Sigmoid colon (tissue), 7 donors: ENCODE data around the gene ARID2. TPM values are rescaled to one million over a fixed set of nuclear protein-coding genes. Genes with fewer than 3 reads are reported as not detected.
A peak's percentile ranks its signal among the peaks of the same experiment; 100 is the strongest.

Source experiments
- DNase-seq: peaks from one replicate; pipeline ENCODE4 v3.0.0-alpha.2; 2019
- H3K27ac ChIP-seq, 4 donors: fragments of 200-600 bp; sonication (generic); one replicate each; pipeline ENCODE4 v1.5.1; 2016 to 2019; ENCODE audit warnings: mild to moderate bottlenecking in 1 of 4
- H3K27me3 ChIP-seq, 3 donors: fragments of 200-600 bp; sonication (generic); one replicate each; pipeline ENCODE4 v1.5.1; 2019; ENCODE audit warnings: mild to moderate bottlenecking in 1 of 3
- H3K36me3 ChIP-seq, 4 donors: fragments of 200-600 bp; sonication (generic); one replicate each; pipeline ENCODE4 v1.5.1; 2016 to 2019
- H3K4me1 ChIP-seq, 4 donors: fragments of 200-600 bp; sonication (generic); one replicate each; pipeline ENCODE4 v1.5.1; 2017 to 2019
- H3K4me3 ChIP-seq, 4 donors: fragments of 200-600 bp; sonication (generic); one replicate each; pipeline ENCODE4 v1.5.1; 2017 to 2019; ENCODE audit warnings: mild to moderate bottlenecking in 2 of 4, moderate library complexity in 1 of 4
- H3K9me3 ChIP-seq, 4 donors: fragments of 200-600 bp in 3 of 4; sonication (generic) in 3 of 4; one replicate each; pipeline versions ENCODE4 v1.5.1 to v1.6.1; 2013 to 2019
- CTCF ChIP-seq, 4 experiments: fragments of 450-650 bp in 3 of 4; fragments of 200-600 bp in 1 of 4; IDR thresholded peaks; one replicate each; pipeline ENCODE4 v1.5.1; 2016 to 2019; ENCODE audit warnings: antibody characterized with exemption in 4 of 4, mild to moderate bottlenecking in 3 of 4, moderate library complexity in 2 of 4
- EP300 ChIP-seq, 4 donors: sonication (generic); formaldehyde crosslinking; IDR thresholded peaks; one replicate each; pipeline ENCODE4 v1.6.1; 2017; ENCODE audit warnings: antibody characterized with exemption in 4 of 4
- POLR2A ChIP-seq, 2 donors: fragments of 450-650 bp; IDR thresholded peaks; one replicate each; pipeline ENCODE4 v1.6.1; 2016; ENCODE audit warnings: antibody characterized with exemption in 2 of 2, mild to moderate bottlenecking in 2 of 2, moderate library complexity in 2 of 2
- POLR2AphosphoS5 ChIP-seq, 4 donors: sonication (generic); formaldehyde crosslinking; IDR thresholded peaks; one replicate each; pipeline ENCODE4 v1.6.1; 2017; ENCODE audit warnings: antibody characterized with exemption in 4 of 4
- WGBS, 2 donors: extraction: QIAGEN DNeasy Blood & Tissue Kit; methylation state at CpG; one replicate each; pipeline ENCODE4 v1.1.7; 2013; 5-methylcytosine and 5-hydroxymethylcytosine counted together
- intact Hi-C: fragments of 100-400 bp; cut with DNase I; formaldehyde crosslinking; loops from one replicate; pipeline ENCODE4 v1.15.1; 2023
- polyA plus RNA-seq, 3 donors: library from polyadenylated mRNA; stranded (reverse); fragments of 200-250 nt; gene quantifications; one replicate each; pipeline ENCODE4 v1.2.3, GENCODE V29; 2013
- total RNA-seq, 4 donors: library from RNA; depleted of rRNA; stranded (reverse); fragments of >200 nt; gene quantifications; one replicate each; pipeline ENCODE4 v1.1.0, GENCODE V29; 2016
- donor health status: healthy with polysubstance abuse.
- donor health status: Bipolar disorder and iron deficiency.
- donor health status: healthy.

The ARID2 gene
- total and polyA plus RNA-seq, 7 donors = 3.2 to 42.4 (median 31.0) TPM

- intact Hi-C loops = no loop called here
These were observed 32.9 kb downstream of the ARID2 start for GRCh38 chr12:45762185-45763110.

DNA sequence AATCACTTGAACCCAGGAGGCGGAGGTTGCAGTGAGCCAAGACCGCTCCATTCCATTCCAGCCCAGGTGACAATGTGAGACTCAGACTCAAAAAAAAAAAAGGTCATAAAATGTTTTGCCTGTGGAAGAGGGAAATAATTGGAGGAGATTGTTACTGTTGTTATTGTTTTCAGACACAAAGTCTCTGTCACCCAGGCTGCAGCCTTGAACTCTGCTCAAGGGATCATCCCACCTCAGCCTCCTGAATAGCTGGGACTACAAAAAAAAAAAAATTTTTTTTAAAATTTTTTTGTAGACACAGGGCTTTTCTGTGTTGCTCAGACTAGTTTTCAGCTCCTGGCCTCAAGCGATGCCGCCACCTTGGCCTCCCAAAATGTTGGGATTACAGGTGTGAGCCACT, 33.9 kb downstream of the ARID2 start:
- Histone ChIP-seq H3K9me3 (no peaks in the 10 kb centered on the region), H3K4me1 (peaks cover 0 to 27% (median 18%) of the 10 kb centered on the region in 4 donors), H3K4me3 (no peak overlapping the region), H3K36me3 (no peaks in the 10 kb centered on the region), H3K27ac (no peak overlapping the region), H3K27me3 (no peaks in the 10 kb centered on the region)
- DNase-seq = no peak
- 97 to 99% methylated on average over 4 of the region's 4 CpGs for WGBS, 2 donors
- intact Hi-C loops = no loop called here
- TF ChIP-seq CTCF (IDR thresholded peaks at IDR 0.05) = no peak

More at GRCh38 chr12:45762185-45763110, 32.9 kb downstream of the ARID2 start:
- TF ChIP-seq POLR2A (IDR thresholded peaks at IDR 0.05) = no peak
- peak in 3 of 4 experiments; percentile 16 to 57 (median 52) for TF ChIP-seq CTCF (IDR thresholded peaks at IDR 0.05)
- TF ChIP-seq POLR2AphosphoS5 (IDR thresholded peaks at IDR 0.05) = no peak
- TF ChIP-seq EP300 (IDR thresholded peaks at IDR 0.05) = no peak
- Histone ChIP-seq H3K4me3 (no peak overlapping the region), H3K27ac (peak overlapping the region in 3 of 4 donors; percentile 22 to 50 (median 44)), H3K36me3 (no peaks in the 10 kb centered on the region), H3K27me3 (no peaks in the 10 kb centered on the region), H3K9me3 (no peaks in the 10 kb centered on the region), H3K4me1 (peaks cover 0 to 25% (median 15%) of the 10 kb centered on the region in 4 donors)
- DNase-seq = no peak
- 39 to 61% methylated on average over 3 of the region's 3 CpGs for WGBS, 2 donors

DNA sequence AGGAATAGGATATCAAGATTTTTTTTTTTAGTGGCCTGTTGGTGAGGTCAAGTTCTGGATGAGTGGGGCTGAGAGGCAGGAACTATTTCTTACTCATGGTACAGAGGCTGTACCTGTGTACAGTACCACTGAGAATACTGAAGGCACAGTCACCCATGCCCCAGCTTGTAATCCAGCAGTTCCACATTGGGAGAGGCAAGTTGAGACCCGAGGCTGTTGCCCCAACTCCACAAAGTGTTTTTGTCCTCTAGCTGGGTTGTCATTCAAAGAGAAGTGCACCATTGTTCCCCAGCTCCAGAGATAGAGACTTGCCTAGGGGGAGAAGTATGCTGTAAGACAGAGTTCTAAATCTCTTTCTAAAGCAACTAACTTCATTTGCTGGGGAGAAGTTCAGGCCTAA, 38.7 kb downstream of the ARID2 start:
- Histone ChIP-seq H3K4me3 (no peak overlapping the region), H3K9me3 (no peaks in the 10 kb centered on the region), H3K4me1 (peaks cover 0 to 24% (median 12%) of the 10 kb centered on the region in 4 donors), H3K36me3 (no peaks in the 10 kb centered on the region), H3K27ac (no peak overlapping the region), H3K27me3 (no peaks in the 10 kb centered on the region)
- no peak for TF ChIP-seq EP300 (IDR thresholded peaks at IDR 0.05)
- TF ChIP-seq CTCF (IDR thresholded peaks at IDR 0.05) = no peak
- TF ChIP-seq POLR2A (IDR thresholded peaks at IDR 0.05) = no peak
- TF ChIP-seq POLR2AphosphoS5 (IDR thresholded peaks at IDR 0.05) = no peak
- 93% methylated on average over 1 of the region's 1 CpG for WGBS, 2 donors
- intact Hi-C loops = no loop called here
- DNase-seq = no peak

- Histone ChIP-seq H3K36me3 (no peaks in the 10 kb centered on the region), H3K4me1 (peaks cover 0 to 42% (median 17%) of the 10 kb centered on the region in 4 donors), H3K27me3 (no peaks in the 10 kb centered on the region), H3K9me3 (no peaks in the 10 kb centered on the region), H3K4me3 (no peak overlapping the region), H3K27ac (no peak overlapping the region)
- TF ChIP-seq POLR2AphosphoS5 (IDR thresholded peaks at IDR 0.05) (no peak), POLR2A (IDR thresholded peaks at IDR 0.05) (no peak), CTCF (IDR thresholded peaks at IDR 0.05) (no peak), EP300 (IDR thresholded peaks at IDR 0.05) (no peak)
- DNase-seq = no peak
- intact Hi-C loops = no loop called here
- WGBS, 2 donors = 92 to 93% methylated on average over 1 of the region's 1 CpG
These were observed 44.2 kb downstream of the ARID2 start for GRCh38 chr12:45773747-45774146.
